Nephron progenitor cell (in vitro differentiated cells): ENCODE measurements around the gene AGAP1.

Experiments
- DNase-seq: peaks from one replicate; pipeline ENCODE4 v3.0.0; 2021
- H3K27ac Mint-ChIP-seq: 2 replicates; pipeline ENCODE4 v1.8.0; 2021; ENCODE audit warnings: mild to moderate bottlenecking, moderate library complexity, mixed read lengths
- H3K27me3 Mint-ChIP-seq: 2 replicates; pipeline ENCODE4 v1.8.0; 2021; ENCODE audit warnings: mild to moderate bottlenecking, low read depth, mixed read lengths; ENCODE audit not compliant: poor library complexity
- H3K36me3 Mint-ChIP-seq: 2 replicates; pipeline ENCODE4 v1.8.0; 2021; ENCODE audit warnings: low read depth, mixed read lengths
- H3K4me1 Mint-ChIP-seq: 2 replicates; pipeline ENCODE4 v1.8.0; 2021; ENCODE audit warnings: mixed read lengths
- H3K4me3 Mint-ChIP-seq: 2 replicates; pipeline ENCODE4 v1.8.0; 2021; ENCODE audit warnings: mild to moderate bottlenecking, moderate library complexity, mixed read lengths
- H3K9me3 Mint-ChIP-seq: 2 replicates; pipeline ENCODE4 v1.8.0; 2021; ENCODE audit warnings: mild to moderate bottlenecking, moderate library complexity, mixed read lengths
- TF ChIP-seq, protein P1 (sequence below): fragments of 200-600 bp; sonication (generic); IDR thresholded peaks from 2 replicates; pipeline ENCODE4 v1.5.0; 2021; ENCODE audit warnings: antibody characterized with exemption

The AGAP1 gene

GRCh38 chr2:235675678-235676535, 182.1 kb downstream of the AGAP1 start:
- Mint-ChIP-seq H3K27ac (peak overlapping the region; percentile 36), H3K27me3 (peaks cover 30% of the 10 kb centered on the region)
- TF ChIP-seq, protein P1, sequence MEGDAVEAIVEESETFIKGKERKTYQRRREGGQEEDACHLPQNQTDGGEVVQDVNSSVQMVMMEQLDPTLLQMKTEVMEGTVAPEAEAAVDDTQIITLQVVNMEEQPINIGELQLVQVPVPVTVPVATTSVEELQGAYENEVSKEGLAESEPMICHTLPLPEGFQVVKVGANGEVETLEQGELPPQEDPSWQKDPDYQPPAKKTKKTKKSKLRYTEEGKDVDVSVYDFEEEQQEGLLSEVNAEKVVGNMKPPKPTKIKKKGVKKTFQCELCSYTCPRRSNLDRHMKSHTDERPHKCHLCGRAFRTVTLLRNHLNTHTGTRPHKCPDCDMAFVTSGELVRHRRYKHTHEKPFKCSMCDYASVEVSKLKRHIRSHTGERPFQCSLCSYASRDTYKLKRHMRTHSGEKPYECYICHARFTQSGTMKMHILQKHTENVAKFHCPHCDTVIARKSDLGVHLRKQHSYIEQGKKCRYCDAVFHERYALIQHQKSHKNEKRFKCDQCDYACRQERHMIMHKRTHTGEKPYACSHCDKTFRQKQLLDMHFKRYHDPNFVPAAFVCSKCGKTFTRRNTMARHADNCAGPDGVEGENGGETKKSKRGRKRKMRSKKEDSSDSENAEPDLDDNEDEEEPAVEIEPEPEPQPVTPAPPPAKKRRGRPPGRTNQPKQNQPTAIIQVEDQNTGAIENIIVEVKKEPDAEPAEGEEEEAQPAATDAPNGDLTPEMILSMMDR = no peak

GRCh38 chr2:235676536-235676799, 182.6 kb downstream of the AGAP1 start:
- Mint-ChIP-seq H3K27me3 (peaks cover 25% of the 10 kb centered on the region), H3K4me3 (no peak overlapping the region), H3K27ac (peak overlapping the region; percentile 36)

More at GRCh38 chr2:235675678-235676535, 182.1 kb downstream of the AGAP1 start:
- peaks cover 5% of the 10 kb centered on the region for H3K36me3 Mint-ChIP-seq
- no peak for DNase-seq
- H3K9me3 Mint-ChIP-seq = no peaks in the 10 kb centered on the region
- H3K4me3 Mint-ChIP-seq = no peak overlapping the region
- H3K4me1 Mint-ChIP-seq = peaks cover 66% of the 10 kb centered on the region

GRCh38 chr2:235677276-235677788, 183.5 kb downstream of the AGAP1 start:
- H3K36me3 Mint-ChIP-seq = peaks cover 5% of the 10 kb centered on the region
- no peak overlapping the region for H3K4me3 Mint-ChIP-seq
- TF ChIP-seq, protein P1 = no peak
- peaks cover 16% of the 10 kb centered on the region for H3K27me3 Mint-ChIP-seq
- no peak for DNase-seq
- no peak overlapping the region for H3K27ac Mint-ChIP-seq
- peaks cover 54% of the 10 kb centered on the region for H3K4me1 Mint-ChIP-seq
- no peaks in the 10 kb centered on the region for H3K9me3 Mint-ChIP-seq

More at GRCh38 chr2:235676536-235676799, 182.6 kb downstream of the AGAP1 start:
- TF ChIP-seq, protein P1 = no peak
- Mint-ChIP-seq H3K4me1 (peaks cover 63% of the 10 kb centered on the region), H3K9me3 (no peaks in the 10 kb centered on the region), H3K36me3 (peaks cover 5% of the 10 kb centered on the region)
- no peak for DNase-seq

- no peak for DNase-seq
- Mint-ChIP-seq H3K9me3 (no peaks in the 10 kb centered on the region), H3K27me3 (peaks cover 10% of the 10 kb centered on the region), H3K4me3 (no peak overlapping the region), H3K36me3 (peaks cover 5% of the 10 kb centered on the region), H3K27ac (no peak overlapping the region), H3K4me1 (peaks cover 49% of the 10 kb centered on the region)
- TF ChIP-seq, protein P1 = no peak
These were observed 184.1 kb downstream of the AGAP1 start for GRCh38 chr2:235677937-235678336.

DNA sequence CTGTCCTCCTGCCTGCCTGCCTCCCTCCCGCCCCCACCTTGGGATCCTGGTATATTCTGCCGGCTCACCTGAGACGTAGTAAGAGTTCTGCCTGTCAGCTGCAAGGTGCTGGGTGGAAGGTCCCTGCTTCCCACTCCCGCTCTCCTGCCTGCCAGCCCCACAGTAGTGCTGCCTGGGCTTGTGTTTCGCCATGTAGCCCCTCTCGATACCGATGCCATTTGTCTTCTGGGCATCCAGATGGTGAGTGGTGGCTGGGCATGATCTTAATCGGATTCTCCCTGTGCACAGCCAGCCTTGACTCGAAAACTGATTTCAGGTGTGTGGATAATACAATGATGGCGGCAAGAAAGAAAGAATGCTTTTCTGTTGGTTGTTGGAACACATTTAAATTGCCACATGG, 184.9 kb downstream of the AGAP1 start:
- H3K4me1 Mint-ChIP-seq = peaks cover 49% of the 10 kb centered on the region
- TF ChIP-seq, protein P1 = no peak
- no peak overlapping the region for H3K27ac Mint-ChIP-seq
- no peak overlapping the region for H3K4me3 Mint-ChIP-seq
- peaks cover 6% of the 10 kb centered on the region for H3K27me3 Mint-ChIP-seq
- H3K36me3 Mint-ChIP-seq = peaks cover 5% of the 10 kb centered on the region
- DNase-seq = no peak
- no peaks in the 10 kb centered on the region for H3K9me3 Mint-ChIP-seq

DNA sequence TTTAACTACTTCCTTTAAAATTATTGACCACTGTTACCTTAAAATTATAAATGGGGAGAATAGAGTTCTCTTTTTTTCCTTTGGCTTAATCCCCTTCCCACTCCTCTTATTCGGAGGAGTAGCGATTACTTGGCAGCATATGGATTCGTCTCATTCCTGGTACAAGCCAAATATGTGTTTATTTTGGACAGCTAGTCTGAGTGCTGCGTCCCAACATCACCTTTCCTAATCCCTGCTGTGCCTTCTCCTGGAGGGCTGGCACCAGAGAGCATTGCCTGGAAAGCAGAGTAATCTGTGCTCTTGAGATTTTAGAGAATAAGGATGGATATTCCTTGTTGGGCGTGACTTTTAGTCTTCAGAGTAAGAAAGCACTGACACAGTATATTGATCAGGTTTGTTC, 185.6 kb downstream of the AGAP1 start:
- TF ChIP-seq, protein P1 = no peak
- no peak overlapping the region for H3K4me3 Mint-ChIP-seq
- H3K9me3 Mint-ChIP-seq = no peaks in the 10 kb centered on the region
- peaks cover 42% of the 10 kb centered on the region for H3K4me1 Mint-ChIP-seq
- no peak overlapping the region for H3K27ac Mint-ChIP-seq
- H3K36me3 Mint-ChIP-seq = peaks cover 5% of the 10 kb centered on the region
- peaks cover 6% of the 10 kb centered on the region for H3K27me3 Mint-ChIP-seq
- DNase-seq = no peak
